BJ (cell line): ENCODE data around the gene VWCE. TPM values are rescaled to one million over a fixed set of nuclear protein-coding genes. Genes with fewer than 3 reads are reported as not detected.

Source experiments
- CTCF ChIA-PET: fragments of 350-600 bp; formaldehyde crosslinking; extraction: SDS; loops from one replicate; lab custom pipeline; 2021; ENCODE audit warnings: antibody characterized with exemption, inconsistent platforms; lab: Yijun Ruan, JAX
- POLR2A ChIA-PET: fragments of 300-600 bp; sonication (Branson Sonifier 250); formaldehyde crosslinking; extraction: SDS; loops from one replicate; lab custom pipeline; 2021; ENCODE audit warnings: antibody characterized with exemption; lab: Charles Lee
- DNase-seq: peaks from one replicate; pipeline ENCODE4 v3.0.0-alpha.2; 2011; ENCODE audit warnings: low read depth
- H3K27me3 ChIP-seq: 2 replicates; pipeline ENCODE4 v1.6.0; 2011; ENCODE audit warnings: low read length; ENCODE audit not compliant: control insufficient read depth, insufficient read depth
- H3K36me3 ChIP-seq: 2 replicates; pipeline ENCODE4 v1.5.1; 2011; ENCODE audit warnings: low read length; ENCODE audit not compliant: control insufficient read depth, insufficient read depth
- H3K4me3 ChIP-seq: 2 replicates; pipeline ENCODE4 v1.5.1; 2011; ENCODE audit warnings: low read depth, mild to moderate bottlenecking, control low read depth, low read length
- polyA plus RNA-seq: library from polyadenylated mRNA; depleted of rRNA; stranded (reverse); fragments of >200 nt; gene quantifications from 2 replicates; pipeline ENCODE4 v1.2.3, GENCODE V29; 2011
- TF ChIP-seq, protein P1 (sequence below): IDR thresholded peaks from 2 replicates; pipeline ENCODE4 v1.5.1; 2011; ENCODE audit warnings: low read depth, mild to moderate bottlenecking, control low read depth, inconsistent platforms, low read length, moderate library complexity; ENCODE audit not compliant: insufficient read depth

The VWCE gene
- polyA plus RNA-seq, 1 experiment = 1.4 TPM

DNA sequence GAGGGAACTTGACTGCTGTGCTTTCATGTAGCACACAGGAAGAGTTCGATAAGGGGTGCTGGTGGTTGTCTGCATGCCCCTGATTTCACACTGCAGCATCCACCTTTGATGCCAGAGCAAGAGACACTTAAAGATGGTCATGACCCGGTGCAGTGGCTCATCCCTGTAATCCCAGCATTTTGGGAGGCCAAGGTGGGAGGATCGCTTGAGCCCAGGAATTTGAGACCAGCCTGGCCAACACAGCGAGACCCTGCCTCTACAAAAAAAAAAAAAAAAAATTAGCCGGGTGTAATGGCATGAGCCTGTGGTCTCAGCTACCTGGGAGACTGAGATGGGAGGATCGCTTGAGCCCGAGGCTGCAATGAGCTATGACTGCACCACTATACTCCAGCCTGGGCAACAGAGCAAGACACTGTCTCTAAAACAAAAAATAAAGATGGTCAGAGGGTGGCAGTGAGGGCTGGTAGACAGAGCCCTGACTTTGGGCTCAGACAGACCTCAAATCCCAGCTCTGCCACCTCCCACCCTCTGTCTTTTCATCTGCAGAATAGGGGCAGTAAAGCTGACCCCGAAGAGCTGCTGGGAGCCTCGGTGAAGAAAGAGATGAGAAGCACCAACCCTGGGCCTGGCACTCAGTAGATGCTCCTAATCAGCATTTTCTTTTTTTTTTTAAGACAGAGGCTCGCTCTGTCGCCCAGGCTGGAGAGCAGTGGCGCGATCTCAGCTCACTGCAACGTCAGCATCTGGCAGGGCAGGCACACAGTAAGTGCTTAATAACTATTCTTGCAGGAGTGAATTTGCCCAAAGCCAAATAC, 17.7 kb downstream of the VWCE start:
- TF ChIP-seq, protein P1, sequence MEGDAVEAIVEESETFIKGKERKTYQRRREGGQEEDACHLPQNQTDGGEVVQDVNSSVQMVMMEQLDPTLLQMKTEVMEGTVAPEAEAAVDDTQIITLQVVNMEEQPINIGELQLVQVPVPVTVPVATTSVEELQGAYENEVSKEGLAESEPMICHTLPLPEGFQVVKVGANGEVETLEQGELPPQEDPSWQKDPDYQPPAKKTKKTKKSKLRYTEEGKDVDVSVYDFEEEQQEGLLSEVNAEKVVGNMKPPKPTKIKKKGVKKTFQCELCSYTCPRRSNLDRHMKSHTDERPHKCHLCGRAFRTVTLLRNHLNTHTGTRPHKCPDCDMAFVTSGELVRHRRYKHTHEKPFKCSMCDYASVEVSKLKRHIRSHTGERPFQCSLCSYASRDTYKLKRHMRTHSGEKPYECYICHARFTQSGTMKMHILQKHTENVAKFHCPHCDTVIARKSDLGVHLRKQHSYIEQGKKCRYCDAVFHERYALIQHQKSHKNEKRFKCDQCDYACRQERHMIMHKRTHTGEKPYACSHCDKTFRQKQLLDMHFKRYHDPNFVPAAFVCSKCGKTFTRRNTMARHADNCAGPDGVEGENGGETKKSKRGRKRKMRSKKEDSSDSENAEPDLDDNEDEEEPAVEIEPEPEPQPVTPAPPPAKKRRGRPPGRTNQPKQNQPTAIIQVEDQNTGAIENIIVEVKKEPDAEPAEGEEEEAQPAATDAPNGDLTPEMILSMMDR = no peak
- POLR2A ChIA-PET = interaction anchor here (0.7 kb wide), 2 partner anchors 16 to 24 kb away, joined by 3 to 4 read pairs; no protein-coding TSS in a partner anchor
- H3K4me3 ChIP-seq = no peak overlapping the region
- CTCF ChIA-PET = interaction anchor here (1.0 to 1.5 kb wide), 2 partner anchors 16 to 24 kb away, joined by 3 to 6 read pairs; no protein-coding TSS in a partner anchor
- H3K36me3 ChIP-seq = no peaks in the 10 kb centered on the region
- H3K27me3 ChIP-seq = no peaks in the 10 kb centered on the region
- no peak for DNase-seq

- TF ChIP-seq, protein P1 = no peak
- ChIA-PET POLR2A (no interaction called here), CTCF (interaction anchor here (1.1 kb wide), 1 partner anchor 21 kb away, joined by 5 read pairs; no protein-coding TSS in a partner anchor)
- Histone ChIP-seq H3K36me3 (no peaks in the 10 kb centered on the region), H3K4me3 (no peak overlapping the region), H3K27me3 (no peaks in the 10 kb centered on the region)
- no peak for DNase-seq
Observed at GRCh38 chr11:61275191-61275590, 19.9 kb downstream of the VWCE start.

GRCh38 chr11:61274084-61274483, 21.0 kb downstream of the VWCE start:
- ChIA-PET POLR2A (no interaction called here), CTCF (interaction anchor here (1.1 to 2.0 kb wide), 2 partner anchors 20 kb away, joined by 5 read pairs; partner anchors contain the start of gene VWCE)
- TF ChIP-seq, protein P1 = no peak

GRCh38 chr11:61273178-61274078, 21.7 kb downstream of the VWCE start:
- POLR2A ChIA-PET = no interaction called here
- Histone ChIP-seq H3K36me3 (no peaks in the 10 kb centered on the region), H3K4me3 (no peak overlapping the region), H3K27me3 (no peaks in the 10 kb centered on the region)
- TF ChIP-seq, protein P1 = no peak
- CTCF ChIA-PET = interaction anchor here (2.0 kb wide), 1 partner anchor 21 kb away, joined by 5 read pairs; the partner anchor contains the start of gene VWCE
- DNase-seq = no peak

More at GRCh38 chr11:61274084-61274483, 21.0 kb downstream of the VWCE start:
- no peak for DNase-seq
- no peak overlapping the region for H3K4me3 ChIP-seq
- no peaks in the 10 kb centered on the region for H3K36me3 ChIP-seq
- no peaks in the 10 kb centered on the region for H3K27me3 ChIP-seq
